Islet of Langerhans (tissue), 1 donor: ENCODE measurements around the gene C7orf57.

Experiments
- FAIRE-seq: peaks from one replicate; lab custom pipeline; 2011; peaks lifted over from hg19 to GRCh38; lab: Jason Lieb, UNC

The C7orf57 gene

DNA sequence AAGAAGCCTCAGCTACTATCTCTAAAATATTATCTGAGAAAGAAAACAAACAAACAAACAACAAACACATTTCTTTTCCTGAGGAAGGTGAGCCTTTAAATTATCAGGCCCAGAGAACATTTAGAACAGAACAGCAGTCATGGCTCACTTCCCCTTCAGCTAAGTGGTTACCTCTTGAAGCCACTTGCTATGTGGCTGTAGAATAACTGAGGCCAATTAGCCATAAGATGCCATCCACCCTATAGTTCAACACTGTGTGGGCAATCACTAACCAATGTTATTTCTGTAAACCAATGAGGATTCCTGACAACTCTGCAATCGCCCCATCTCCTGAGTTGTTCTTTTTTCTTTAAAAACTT lies 50.1 kb downstream of the C7orf57 start:
- FAIRE-seq, result no peak

DNA sequence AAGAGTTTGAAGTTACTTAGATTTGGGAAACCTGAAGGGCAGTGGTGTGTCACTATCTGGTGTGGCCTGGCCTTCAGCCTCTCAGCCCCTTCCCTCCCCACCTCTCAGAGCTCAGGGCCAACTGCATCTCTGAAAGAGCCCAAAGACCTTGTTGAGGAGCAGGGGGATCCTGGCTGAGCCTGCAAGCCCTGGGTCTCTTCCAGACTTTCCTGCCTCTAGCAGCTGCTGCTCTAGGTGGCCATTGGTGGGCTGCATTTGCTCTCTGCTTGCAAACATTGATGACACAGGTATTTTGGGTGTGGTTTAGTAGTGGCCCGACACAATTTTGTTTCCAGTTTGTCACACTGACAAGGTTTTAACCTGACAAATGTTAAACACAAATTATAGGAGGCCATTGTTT lies 50.6 kb downstream of the C7orf57 start:
- no peak for FAIRE-seq

DNA sequence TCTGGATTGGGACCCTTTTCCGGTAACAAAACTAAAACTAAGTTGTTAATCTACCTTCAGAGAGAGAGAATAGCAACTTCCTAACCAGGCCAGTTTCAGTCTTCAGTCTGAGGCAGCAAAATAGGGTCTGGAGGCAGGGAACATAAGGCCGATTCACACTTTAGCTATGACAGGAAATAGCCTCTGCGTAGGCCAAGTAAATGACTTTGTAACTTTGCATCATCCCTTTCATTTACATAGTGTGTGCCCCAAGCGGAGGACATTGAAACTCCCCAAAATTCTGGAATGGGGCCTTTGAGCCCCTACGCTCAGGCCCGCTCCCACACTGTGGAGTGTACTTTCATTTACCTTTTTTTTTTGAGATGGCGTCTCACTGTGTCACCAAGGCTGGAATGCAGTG lies 52.0 kb downstream of the C7orf57 start:
- FAIRE-seq, result no peak

DNA sequence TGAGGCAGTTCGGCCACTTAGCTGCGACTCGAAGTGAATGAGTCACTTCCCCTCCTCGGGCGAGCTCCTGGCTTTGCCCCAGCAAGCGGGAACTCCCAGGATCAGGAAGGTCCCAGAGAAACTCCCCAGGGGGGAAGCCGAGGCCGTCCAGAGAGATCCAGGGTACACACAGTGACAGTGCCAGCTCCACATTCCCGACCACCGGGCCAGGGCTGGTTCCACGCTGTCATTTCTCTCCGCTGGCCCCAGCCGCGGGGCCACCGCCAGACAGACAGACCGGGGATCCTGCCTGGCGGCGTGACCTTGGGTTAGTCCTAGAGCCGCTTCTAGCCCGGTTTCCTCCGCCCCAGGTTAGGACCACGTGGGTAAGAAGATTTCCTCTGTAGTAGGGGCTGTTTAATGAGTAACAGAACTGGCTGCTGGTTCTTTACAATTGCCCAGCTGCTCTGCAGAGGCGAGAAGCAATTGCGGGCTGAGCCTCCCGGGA lies 53.3 kb downstream of the C7orf57 start:
- FAIRE-seq, result peak; percentile 30

DNA sequence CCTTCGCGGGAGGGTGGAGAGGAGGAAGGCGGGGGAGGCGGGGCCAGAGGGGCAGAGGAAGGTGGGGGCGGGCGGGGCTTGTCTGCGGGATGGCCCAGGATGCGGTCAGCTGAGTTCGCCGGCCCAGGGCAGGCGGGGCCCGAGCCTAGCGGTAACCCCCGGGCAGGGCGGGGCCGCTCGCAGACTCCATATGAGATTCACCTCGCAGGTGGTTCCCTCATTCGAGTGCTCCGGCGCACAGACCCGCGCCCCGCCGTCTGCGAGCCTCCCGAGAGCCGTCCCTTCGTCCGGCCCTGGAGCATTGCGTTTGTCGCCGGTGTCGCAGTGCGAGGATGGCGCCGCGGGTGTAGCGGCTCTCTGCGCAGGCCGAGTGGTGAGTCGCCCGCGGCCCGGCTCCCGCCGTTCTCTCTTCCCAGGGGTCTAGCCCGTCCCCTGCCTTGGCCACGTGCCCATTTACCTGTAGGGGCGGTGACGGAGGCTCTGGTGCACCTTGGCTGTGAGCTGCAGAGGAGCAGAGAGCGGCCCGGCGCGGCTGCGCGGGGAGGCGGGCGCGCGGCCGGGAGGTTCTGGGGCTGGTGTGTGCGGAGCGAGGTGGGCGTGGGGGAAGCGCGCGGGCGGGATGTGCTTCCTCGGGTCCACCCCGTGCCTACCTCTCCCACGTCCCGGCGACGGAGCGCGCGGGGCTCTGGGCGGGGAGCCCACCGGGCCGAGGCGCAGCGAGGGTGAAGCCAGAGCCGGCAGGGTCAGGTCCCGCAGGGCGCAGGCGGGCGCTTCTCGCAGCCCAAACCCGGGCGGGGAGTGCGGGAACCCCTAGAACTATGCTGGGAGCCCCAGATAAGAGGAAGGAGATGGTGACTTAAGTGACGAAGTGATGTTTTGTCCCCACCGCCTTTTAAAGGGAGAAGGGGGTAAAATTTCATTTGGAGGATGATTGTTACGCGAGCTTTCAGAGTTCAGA lies 54.0 kb downstream of the C7orf57 start, which contains the start of gene UPP1:
Gene UPP1, plus strand, starts transcription at position 220 of the 958 bp plus-strand sequence. CDS start 5,519 bp downstream, outside the sequence.
- no peak for FAIRE-seq

DNA sequence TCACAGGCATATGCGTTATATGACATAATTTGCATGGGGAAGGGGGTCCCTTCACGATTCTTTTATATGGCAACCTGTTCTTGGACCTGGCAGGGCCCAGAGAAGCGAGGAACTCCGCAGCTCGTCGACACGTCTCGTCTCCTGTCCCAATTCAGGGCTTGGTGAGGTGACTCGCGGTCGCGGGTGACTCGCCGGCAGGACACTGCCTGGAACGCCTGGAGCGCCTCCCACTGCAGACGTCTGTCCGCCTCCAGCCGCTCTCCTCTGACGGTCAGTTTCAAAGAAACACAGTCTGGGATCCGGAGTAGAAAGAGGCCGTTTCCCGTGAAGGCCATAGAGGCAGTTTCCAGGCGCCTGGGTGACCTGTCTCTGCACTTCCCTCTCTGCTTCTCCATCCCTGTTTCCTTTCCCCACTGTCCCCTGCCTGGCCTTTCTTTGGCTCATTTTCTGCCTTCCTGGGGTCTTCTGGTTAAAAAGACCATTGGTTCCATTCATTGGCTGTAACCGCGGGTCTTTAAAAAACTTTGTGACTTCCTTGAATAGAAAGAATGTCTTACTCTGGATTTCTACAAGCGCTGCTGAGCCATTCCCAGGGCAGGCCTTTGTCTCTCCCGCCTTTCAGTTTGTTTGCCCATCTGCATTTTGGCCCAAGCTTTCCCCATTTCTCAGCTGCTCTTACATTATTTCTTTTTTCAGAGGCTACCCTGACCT lies 54.9 kb downstream of the C7orf57 start:
- no peak for FAIRE-seq

DNA sequence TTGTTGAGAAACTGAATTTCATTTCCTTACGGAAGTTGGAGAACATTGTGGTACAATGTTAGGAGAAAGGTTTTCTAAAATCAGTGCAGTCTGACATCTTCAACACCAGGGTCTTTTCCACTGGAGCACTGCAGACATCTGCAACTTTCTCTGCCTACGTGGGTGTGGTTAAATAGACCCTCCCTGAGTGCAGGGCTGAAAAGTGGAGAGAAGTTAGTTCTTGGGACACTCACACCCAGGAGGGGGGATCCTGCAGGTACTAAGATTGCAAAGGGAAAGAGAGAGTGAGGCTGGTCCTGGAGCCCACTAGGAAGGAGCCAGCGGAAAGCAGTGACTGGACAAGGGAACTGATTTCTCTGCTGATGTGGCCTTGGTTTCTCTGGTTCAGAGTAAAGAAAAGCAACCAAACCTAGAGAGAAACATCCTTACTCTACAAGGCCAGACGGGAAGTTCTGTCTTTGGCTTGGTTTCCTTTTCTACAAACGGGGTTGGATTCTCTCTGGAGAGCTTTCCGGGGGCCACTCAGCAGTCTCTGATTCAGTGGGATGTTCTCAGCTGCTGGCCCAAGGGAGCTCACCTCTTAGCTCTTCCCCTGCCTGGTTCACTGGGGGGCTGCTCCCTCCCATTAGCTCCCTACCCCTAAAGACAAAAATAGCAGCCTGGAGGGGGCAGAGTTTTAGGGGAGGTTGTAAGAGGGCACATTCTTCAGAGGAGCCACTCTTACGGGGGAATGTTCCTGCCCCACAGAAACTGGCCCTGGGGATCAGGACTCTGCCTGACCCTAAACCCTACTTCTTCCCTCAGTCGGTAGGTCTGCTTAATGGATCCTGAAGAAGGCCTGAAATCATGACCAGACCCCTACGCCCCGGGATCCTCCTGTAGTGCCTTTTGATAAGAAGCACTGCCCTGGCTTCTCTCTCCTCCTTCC lies 56.4 kb downstream of the C7orf57 start:
- no peak for FAIRE-seq

DNA sequence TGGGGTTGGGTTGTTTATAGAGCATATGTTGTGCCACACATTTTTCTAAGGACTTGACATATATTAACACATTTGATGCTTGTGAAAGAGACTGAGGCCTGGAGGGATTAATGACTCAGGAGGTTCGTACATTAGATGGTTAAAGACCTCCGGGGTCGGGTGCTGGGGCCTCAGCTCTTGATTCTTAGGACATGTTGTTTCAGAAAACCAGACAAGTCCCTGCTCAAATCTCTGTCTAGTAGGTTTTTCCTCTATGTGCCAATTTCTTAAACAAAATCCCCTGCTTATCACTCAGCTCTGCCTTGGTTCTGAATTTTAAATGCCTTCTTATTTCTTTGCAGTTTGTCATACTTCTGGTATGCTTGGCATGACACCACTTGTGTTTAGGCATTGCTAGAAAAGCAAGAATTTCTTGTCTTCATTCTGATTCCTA lies 59.5 kb downstream of the C7orf57 start:
- no peak for FAIRE-seq

DNA sequence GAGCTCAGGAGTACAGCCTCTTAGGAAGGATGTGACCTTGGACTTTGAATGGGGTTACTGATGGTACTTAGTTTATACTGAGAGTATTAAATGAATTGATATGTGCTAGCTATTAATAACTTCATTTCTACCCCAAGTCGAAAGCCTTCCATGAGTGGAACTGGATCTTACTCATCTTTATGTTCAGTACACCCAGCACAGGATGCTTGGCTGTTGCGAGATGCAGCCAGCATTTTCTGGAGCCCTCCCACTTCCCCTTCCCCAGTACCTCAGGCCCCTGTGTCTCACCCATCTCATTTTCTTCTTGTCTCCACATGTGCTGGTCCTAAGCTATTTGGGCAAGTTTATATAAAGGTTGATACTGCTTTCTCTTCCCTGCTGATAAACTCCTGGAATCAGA lies 60.9 kb downstream of the C7orf57 start:
- no peak for FAIRE-seq

DNA sequence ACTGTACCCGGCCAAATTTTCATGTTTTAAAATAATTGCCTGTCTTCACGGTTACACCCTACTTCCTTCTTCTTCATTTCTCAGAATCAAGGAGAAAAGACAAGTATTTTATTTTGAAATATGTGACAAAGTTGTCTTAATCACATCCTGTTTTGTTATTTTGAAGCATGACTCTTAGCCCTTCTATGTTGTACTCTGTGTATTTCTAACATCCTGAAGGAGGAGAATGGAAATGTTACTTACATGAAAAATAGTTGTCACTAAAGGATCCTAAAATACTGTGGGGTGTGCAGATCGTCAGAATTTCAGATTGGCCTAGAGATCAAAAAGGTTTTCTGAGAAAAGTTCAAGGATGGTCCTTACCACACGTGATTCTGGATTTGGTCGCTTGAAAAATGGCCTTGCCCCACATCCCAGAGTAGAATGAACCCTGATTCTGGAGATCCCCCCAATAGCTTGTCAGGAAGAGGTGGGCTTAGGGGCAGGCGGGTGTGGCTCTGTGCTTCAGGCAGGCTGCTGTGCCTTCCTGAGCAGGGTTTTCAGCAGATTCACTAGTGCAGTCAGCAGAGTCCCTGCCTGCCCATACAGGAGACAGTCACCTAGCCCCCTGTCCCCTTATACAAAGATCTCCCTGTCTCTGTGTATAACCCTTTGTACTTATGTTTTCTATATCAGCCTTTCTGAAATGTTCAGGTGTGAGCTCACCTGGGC lies 62.3 kb downstream of the C7orf57 start:
- no peak for FAIRE-seq

DNA sequence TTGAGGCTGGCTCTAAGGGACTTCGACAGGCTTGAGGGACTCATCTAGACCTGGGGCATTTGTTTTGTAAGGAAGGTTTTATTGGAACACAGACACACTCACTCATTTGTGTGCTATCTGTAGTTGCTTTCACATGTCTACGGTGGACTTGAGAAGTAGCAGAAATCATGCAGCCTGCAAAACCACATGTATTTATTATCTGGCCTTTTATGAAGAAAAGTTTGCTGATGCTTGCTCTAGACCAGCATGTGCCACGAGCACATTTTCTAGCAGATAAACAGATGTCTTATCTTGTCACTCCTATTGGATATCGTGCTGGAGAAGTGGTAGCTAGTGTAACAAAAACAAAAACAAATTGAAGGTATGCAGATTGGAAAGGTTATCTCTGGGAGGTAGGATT lies 63.5 kb downstream of the C7orf57 start:
- no peak for FAIRE-seq

DNA sequence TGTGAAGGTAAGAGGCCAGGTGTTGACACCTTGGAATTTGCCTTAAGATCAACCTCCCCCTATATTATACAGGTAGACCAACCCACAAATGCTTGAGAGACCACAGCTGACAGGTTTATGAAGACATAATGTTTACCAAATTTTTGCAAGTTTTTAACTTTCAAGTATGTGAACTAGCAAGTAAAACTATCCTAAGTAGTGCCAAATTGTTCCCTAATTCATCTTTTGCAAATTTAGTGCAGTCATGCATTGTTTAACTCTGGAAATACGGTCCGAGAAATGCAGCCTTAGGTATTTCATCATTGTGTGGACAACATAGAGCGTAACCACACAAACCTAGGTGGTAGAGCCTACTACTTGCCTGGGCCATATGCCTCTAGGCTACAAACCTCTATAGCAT lies 64.4 kb downstream of the C7orf57 start:
- FAIRE-seq, result no peak

DNA sequence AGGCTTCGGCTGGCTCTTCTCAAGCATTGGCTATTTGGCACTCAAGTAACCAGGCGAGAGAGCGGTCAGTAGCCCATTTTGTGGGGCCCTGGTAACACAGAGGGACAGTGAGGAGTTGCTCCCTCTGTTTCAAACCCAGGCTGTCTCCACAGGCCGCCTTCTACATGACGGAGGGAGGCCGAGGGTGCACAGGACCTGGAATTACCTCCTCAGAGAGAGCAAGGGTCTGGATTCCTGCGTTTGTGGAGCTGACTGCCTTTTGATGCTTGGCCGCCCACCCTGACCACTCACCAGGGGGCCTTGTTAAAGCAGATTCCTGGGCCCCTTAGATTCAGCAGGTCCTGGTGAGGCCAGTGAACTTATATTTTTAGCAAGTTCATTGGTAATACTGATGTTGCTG lies 66.0 kb downstream of the C7orf57 start:
- no peak for FAIRE-seq

DNA sequence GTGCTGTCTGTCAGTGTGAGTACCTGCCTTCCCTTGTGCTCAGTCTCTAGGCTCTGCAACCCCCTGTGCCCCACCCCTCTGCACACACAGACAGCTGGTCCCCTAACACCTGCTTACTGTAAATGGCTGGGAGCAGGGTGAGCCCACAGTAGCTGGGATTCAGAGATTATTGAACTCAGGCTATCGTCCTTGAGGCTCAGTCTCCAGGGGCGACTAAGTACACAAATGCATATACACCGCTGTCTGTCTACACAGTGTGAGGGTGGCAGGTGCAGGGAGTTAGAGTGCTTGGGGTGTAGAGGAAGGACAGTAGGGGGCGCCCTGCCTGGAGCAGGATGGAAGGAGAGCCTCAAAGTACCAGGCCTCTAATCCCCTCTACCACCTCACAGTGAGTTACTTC lies 66.6 kb downstream of the C7orf57 start:
- FAIRE-seq, result no peak

DNA sequence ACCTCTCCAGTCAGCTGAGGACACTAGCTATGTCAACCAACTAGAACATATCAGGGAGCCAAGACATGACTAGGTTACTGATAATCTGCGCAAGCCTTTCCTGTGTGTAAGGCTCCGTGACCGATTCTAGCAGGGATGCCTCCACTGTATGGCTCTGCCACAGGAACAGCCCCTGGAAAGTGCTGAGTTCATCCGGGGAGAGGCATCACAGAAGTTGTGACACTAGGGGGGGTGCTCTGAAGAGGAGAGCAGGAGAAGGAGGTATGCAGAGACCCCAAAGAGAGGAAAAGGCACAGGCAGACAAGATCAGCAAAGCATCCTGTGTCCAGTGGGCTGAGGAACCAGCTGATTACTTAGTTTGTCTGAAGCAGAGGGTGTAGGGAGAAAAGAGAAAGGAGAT lies 67.2 kb downstream of the C7orf57 start:
- no peak for FAIRE-seq

DNA sequence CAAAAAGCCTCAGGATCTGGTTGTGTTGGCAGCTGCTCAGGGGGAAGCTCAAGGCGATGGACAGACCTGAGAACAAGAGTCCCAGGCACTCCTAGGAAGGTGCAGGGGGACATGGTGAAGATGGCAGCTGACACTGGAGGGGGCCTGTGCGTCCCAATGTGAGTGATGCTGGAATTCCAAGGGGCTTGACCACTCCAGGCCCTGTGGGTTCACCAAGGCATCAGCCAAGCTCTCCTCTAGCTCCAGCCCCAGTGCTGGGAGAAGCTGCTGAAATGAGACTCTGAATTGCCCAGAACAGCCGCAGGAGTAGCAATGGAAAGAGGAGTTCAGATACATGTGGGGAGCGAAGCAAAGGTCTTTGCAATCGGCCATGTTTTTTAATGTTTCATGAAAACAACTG lies 69.7 kb downstream of the C7orf57 start:
- FAIRE-seq, result no peak

DNA sequence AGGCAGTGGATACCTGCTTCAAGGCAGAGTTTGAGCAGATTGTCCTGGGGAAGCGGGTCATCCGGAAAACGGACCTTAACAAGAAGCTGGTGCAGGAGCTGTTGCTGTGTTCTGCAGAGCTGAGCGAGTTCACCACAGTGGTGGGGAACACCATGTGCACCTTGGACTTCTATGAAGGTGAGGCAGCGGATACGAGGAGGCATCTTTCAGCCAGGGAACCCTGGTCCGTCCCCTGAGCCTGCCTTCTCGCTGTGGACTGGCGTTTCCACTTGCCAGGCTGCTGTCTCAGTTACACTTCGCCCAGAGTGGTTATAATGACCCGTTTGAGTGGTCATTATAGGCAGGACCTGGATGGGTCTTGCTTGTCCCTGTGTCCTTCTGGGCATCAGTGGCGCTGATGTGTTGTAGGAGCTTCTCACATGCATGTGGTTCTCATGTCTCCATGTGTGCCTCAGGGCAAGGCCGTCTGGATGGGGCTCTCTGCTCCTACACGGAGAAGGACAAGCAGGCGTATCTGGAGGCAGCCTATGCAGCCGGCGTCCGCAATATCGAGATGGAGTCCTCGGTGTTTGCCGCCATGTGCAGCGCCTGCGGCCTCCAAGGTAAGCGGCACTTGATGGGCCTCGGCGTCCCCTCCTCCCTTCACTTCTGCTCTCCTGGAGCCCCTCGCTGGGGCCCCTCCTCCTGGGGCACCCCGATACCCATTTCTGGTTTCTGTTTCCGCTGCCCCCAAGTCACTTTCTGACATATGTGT lies 71.7 kb downstream of the C7orf57 start:
- FAIRE-seq, result no peak

DNA sequence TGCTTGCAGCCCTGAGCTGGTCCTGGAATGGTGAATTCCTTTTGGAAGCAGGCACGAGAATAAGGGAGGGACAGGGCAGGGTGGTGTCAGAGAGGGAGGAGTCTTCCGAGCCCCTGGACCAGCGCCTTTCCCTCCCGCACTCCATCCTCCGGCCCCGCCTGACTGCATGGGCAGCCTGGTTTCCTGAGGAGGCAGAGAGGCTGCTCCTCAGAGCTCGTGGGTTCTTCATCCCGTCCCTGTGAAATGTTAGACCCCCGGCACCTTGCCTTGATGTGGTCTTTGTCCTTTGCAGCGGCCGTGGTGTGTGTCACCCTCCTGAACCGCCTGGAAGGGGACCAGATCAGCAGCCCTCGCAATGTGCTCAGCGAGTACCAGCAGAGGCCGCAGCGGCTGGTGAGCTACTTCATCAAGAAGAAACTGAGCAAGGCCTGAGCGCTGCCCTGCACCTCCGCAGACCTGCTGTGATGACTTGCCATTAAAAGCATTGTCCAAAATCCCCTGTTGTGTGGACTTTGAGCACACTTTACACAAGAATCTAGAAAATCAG lies 72.7 kb downstream of the C7orf57 start:
- no peak for FAIRE-seq

DNA sequence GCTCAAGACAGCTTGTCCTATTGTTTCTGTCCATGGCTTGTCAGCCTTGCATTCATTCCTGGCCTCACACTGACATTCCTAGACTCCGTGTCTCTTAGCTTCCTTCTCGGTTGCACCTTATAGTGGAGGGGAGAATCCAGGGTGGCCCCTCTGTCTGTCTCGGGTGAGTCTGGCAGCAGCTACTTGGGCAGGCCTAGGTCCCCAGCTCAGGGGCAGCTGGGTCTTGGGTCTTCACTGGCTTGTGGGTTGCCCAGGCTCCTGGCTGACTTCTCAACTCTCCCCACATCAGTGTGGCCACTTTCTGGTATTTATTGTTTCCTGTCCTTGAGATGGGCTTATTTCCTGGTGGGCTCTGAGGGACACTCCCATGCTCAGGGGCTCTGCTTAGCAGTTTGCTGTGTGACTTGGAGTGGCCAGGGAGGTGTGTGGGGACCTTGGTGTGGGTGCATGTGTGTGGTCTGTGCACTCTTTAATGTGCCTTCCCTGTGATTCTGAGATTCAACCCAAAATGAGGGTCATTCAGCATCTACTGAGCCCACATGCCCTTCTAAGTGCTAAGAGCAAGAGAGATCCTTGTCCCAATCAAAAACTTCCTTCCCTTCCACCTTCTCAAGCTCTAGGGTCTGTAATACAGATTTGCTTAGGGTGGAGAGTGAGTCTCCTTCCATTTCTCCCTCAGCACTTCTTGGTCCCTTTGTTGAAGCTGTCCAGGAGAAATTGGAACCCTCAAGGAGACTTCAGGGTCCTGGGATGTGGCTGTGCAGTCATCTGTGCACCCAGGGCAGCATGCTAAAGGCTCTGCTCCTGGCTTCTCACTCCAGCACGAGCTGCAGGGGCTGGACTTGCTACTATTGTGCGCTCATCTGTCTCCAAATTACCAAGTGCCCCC lies 73.9 kb downstream of the C7orf57 start:
- no peak for FAIRE-seq
